HCT116 (cell line): ENCODE results near the gene CIB4. TPM values are rescaled to one million over a fixed set of nuclear protein-coding genes. Genes with fewer than 3 reads are reported as not detected.

Experiments used
- ATAC-seq: fragments of 200-7000 bp; cut with Tn5 transposase; 2 replicates; pipeline ENCODE4 v1.9.1; 2020; ENCODE audit warnings: mild to moderate bottlenecking, moderate library complexity
- BruUV-seq: library from RNA; stranded (reverse); fragments of 400-500 nt; replicated peaks from 2 replicates; lab custom pipeline; 2021; lab: Mats Ljungman, UMichigan
- CTCF ChIA-PET: fragments of 300-600 bp; sonication (Branson Sonifier 250); formaldehyde crosslinking; loops from one replicate; lab custom pipeline; 2021; ENCODE audit warnings: antibody characterized with exemption; lab: Charles Lee
- POLR2A ChIA-PET: fragments of 300-600, 350-600 bp; sonication (Branson Sonifier 250); formaldehyde crosslinking; loops from one replicate; lab custom pipeline; 2021; ENCODE audit warnings: antibody characterized with exemption; lab: Charles Lee
- RAD21 ChIA-PET, 2 experiments: fragments of 300-600 bp; sonication (Branson Sonifier 250); formaldehyde crosslinking; loops; one replicate each; lab custom pipeline; 2023; ENCODE audit warnings: low total read pairs in 2 of 2; ENCODE audit not compliant: uncharacterized antibody in 2 of 2, unreplicated experiment in 2 of 2, low non-redundant PET in 1 of 2; lab: Charles Lee
- DNase-seq: peaks from one replicate; pipeline ENCODE4 v3.0.0-alpha.2; 2010; ENCODE audit warnings: low read depth, low spot score
- H2AFZ ChIP-seq: fragments of 200-600 bp; shearing (Covaris generic), sonication (generic); 2 replicates; pipeline ENCODE4 v1.6.1; 2017; ENCODE audit warnings: low read depth, mixed run types, mixed read lengths, antibody characterized with exemption, low read length; ENCODE audit not compliant: poor library complexity, severe bottlenecking
- H3K27ac ChIP-seq: 2 replicates; pipeline ENCODE4 v1.5.1; 2012; ENCODE audit warnings: low read depth, low read length
- H3K27me3 ChIP-seq: fragments of 200-600 bp; sonication (generic); 2 replicates; pipeline ENCODE4 v1.6.1; 2016; ENCODE audit warnings: mixed run types, low read length, mixed read lengths; ENCODE audit not compliant: insufficient read depth
- H3K36me3 ChIP-seq, 2 experiments: fragments of 200-500 bp in 1 of 2; fragments of 200-600 bp in 1 of 2; sonication (Bioruptor generic) in 1 of 2; sonication (generic) in 1 of 2; 2 replicates each; pipeline versions ENCODE4 v1.5.1 to v1.6.1; 2014 to 2016; ENCODE audit warnings: low read length in 2 of 2, inconsistent platforms in 1 of 2, mixed read lengths in 1 of 2, mixed run types in 1 of 2; ENCODE audit not compliant: insufficient read depth in 2 of 2, control insufficient read depth in 1 of 2
- H3K4me1 ChIP-seq, 2 experiments: fragments of 200-600 bp in 1 of 2; sonication (generic) in 1 of 2; 2 replicates each; pipeline versions ENCODE4 v1.5.1 to v1.6.1; 2012 to 2017; ENCODE audit warnings: low read length in 2 of 2, inconsistent platforms in 1 of 2, mild to moderate bottlenecking in 1 of 2, mixed read lengths in 1 of 2, mixed run types in 1 of 2, moderate library complexity in 1 of 2; ENCODE audit not compliant: insufficient read depth in 2 of 2, control insufficient read depth in 1 of 2
- H3K4me2 ChIP-seq: fragments of 200-600 bp; sonication (generic); 2 replicates; pipeline ENCODE4 v1.6.1; 2017; ENCODE audit warnings: mixed run types, low read length, mixed read lengths
- H3K4me3 ChIP-seq, 2 experiments: fragments of 200-600 bp in 1 of 2; sonication (generic) in 1 of 2; replicated peaks in 1 of 2; 2 replicates each; pipeline ENCODE4 v1.5.1; 2011 to 2016; ENCODE audit warnings: low read length in 2 of 2, control low read depth in 1 of 2, low read depth in 1 of 2, mild to moderate bottlenecking in 1 of 2, mixed read lengths in 1 of 2, mixed run types in 1 of 2
- H3K79me2 ChIP-seq: fragments of 200-600 bp; sonication (generic); 2 replicates; pipeline ENCODE4 v1.6.1; 2017; ENCODE audit warnings: mild to moderate bottlenecking, mixed run types, low read length, moderate library complexity, mixed read lengths; ENCODE audit not compliant: insufficient read depth
- H3K9ac ChIP-seq: fragments of 200-600 bp; sonication (generic); 2 replicates; pipeline ENCODE4 v1.6.1; 2016; ENCODE audit warnings: low read length, mixed read lengths
- H3K9me2 ChIP-seq: fragments of 200-600 bp; sonication (generic), shearing (Covaris generic); 2 replicates; pipeline ENCODE4 v1.6.1; 2017; ENCODE audit warnings: mixed run types, mild to moderate bottlenecking, moderate library complexity; ENCODE audit not compliant: insufficient read depth
- H3K9me3 ChIP-seq, 2 experiments: fragments of 200-500 bp in 1 of 2; fragments of 200-600 bp in 1 of 2; sonication (Bioruptor generic) in 1 of 2; sonication (generic) in 1 of 2; 2 replicates each; pipeline ENCODE4 v1.6.1; 2014 to 2017; ENCODE audit warnings: low read length in 2 of 2, mixed read lengths in 2 of 2, inconsistent platforms in 1 of 2, low read depth in 1 of 2, mild to moderate bottlenecking in 1 of 2, mixed run types in 1 of 2, moderate library complexity in 1 of 2; ENCODE audit not compliant: control insufficient read depth in 1 of 2, insufficient read depth in 1 of 2
- H4K20me1 ChIP-seq: fragments of 200-600 bp; sonication (generic), shearing (Covaris generic); 2 replicates; pipeline ENCODE4 v1.6.1; 2017; ENCODE audit warnings: mixed run types, mild to moderate bottlenecking, moderate library complexity; ENCODE audit not compliant: insufficient read depth
- ATF3 ChIP-seq: IDR thresholded peaks from 2 replicates; pipeline ENCODE4 v1.6.1; 2012
- CBX3 ChIP-seq: IDR thresholded peaks from 2 replicates; pipeline ENCODE4 v1.6.1; 2012; ENCODE audit warnings: low read depth
- CEBPB ChIP-seq: IDR thresholded peaks from 2 replicates; pipeline ENCODE4 v1.6.1; 2012; ENCODE audit warnings: low read depth
- CTCF ChIP-seq, 3 experiments: fragments of 200-600 bp in 1 of 3; sonication (generic) in 1 of 3; IDR thresholded peaks in 2 of 3; conservative IDR thresholded peaks in 1 of 3; 2 replicates each; pipeline ENCODE4 v1.5.1; 2012 to 2017; ENCODE audit warnings: low read depth in 2 of 3, low read length in 2 of 3, antibody characterized with exemption in 1 of 3, borderline replicate concordance in 1 of 3, control low read depth in 1 of 3, mild to moderate bottlenecking in 1 of 3, mixed read lengths in 1 of 3, mixed run types in 1 of 3, moderate library complexity in 1 of 3; ENCODE audit not compliant: insufficient read depth in 1 of 3
- EGR1 ChIP-seq: IDR thresholded peaks from 2 replicates; pipeline ENCODE4 v1.6.1; 2012; ENCODE audit warnings: low read depth
- ELF1 ChIP-seq: IDR thresholded peaks from 2 replicates; pipeline ENCODE4 v1.6.1; 2012; ENCODE audit warnings: low read depth, borderline replicate concordance
- EZH2phosphoT487 ChIP-seq: fragments of 200-600 bp; IDR thresholded peaks from 2 replicates; pipeline ENCODE4 v1.6.1; 2018; ENCODE audit warnings: antibody characterized with exemption, borderline replicate concordance
- JUND ChIP-seq: IDR thresholded peaks from 2 replicates; pipeline ENCODE4 v1.6.1; 2012
- MAX ChIP-seq: IDR thresholded peaks from 2 replicates; pipeline ENCODE4 v1.6.1; 2012
- POLR2AphosphoS5 ChIP-seq: IDR thresholded peaks from 2 replicates; pipeline ENCODE4 v1.6.1; 2011; ENCODE audit warnings: mild to moderate bottlenecking, low read depth, low read length, moderate library complexity
- RAD21 ChIP-seq: IDR thresholded peaks from 2 replicates; pipeline ENCODE4 v1.6.1; 2012; ENCODE audit warnings: low read depth, mild to moderate bottlenecking
- REST ChIP-seq: IDR thresholded peaks from 2 replicates; pipeline ENCODE4 v1.6.1; 2012; ENCODE audit warnings: low read depth
- SIN3A ChIP-seq: IDR thresholded peaks from 2 replicates; pipeline ENCODE4 v1.6.1; 2012; ENCODE audit warnings: low read depth
- SP1 ChIP-seq: IDR thresholded peaks from 2 replicates; pipeline ENCODE4 v1.6.1; 2012; ENCODE audit warnings: low read depth
- TCF7L2 ChIP-seq: IDR thresholded peaks from 2 replicates; pipeline ENCODE4 v1.7.0; 2011; ENCODE audit warnings: borderline replicate concordance, inconsistent platforms; ENCODE audit not compliant: insufficient read depth, insufficient read length; ENCODE audit errors: extremely low read depth
- YY1 ChIP-seq: IDR thresholded peaks from 2 replicates; pipeline ENCODE4 v1.6.1; 2011; ENCODE audit warnings: low read length, low read depth, moderate library complexity, mild to moderate bottlenecking; ENCODE audit not compliant: insufficient replicate concordance; ENCODE audit errors: extremely low read depth
- ZBTB33 ChIP-seq: IDR thresholded peaks from 2 replicates; pipeline ENCODE4 v1.6.1; 2011; ENCODE audit warnings: mild to moderate bottlenecking, low read length, moderate library complexity; ENCODE audit not compliant: insufficient replicate concordance; ENCODE audit errors: extremely low read depth
- ZFX ChIP-seq: fragments of 450-650 bp; IDR thresholded peaks from 2 replicates; pipeline ENCODE4 v1.6.1; 2017
- ZNF274 ChIP-seq: fragments of 200-500 bp; sonication (Bioruptor generic); IDR thresholded peaks from 2 replicates; pipeline ENCODE4 v1.6.1; 2014; ENCODE audit warnings: mild to moderate bottlenecking, low read depth, low read length, inconsistent platforms
- intact Hi-C: fragments of 100-400 bp; cut with micrococcal nuclease; formaldehyde crosslinking; loops from 2 replicates; pipeline ENCODE4 v1.10.0; 2022
- total RNA-seq: library from RNA; stranded (reverse); gene quantifications from one replicate; pipeline ENCODE4 v1.2.1, GENCODE V29; 2021; ENCODE audit not compliant: unreplicated experiment

The CIB4 gene
- total RNA-seq, 1 experiment from 2014 or later = not detected

GRCh38 chr2:26574066-26574899 lies 66.9 kb downstream of the CIB4 start:
- Histone ChIP-seq H2AFZ (no peak overlapping the region), H3K4me1 (peaks cover 0 to 11% of the 10 kb centered on the region in 2 experiments; a peak in 1 of 4 replicates), H3K4me2 (no peak overlapping the region), H4K20me1 (no peaks in the 10 kb centered on the region), H3K27me3 (no peaks in the 10 kb centered on the region), H3K79me2 (no peaks in the 10 kb centered on the region), H3K4me3 (no peak overlapping the region), H3K9me3 (no peaks in the 10 kb centered on the region), H3K36me3 (no peaks in the 10 kb centered on the region), H3K9ac (no peak overlapping the region), H3K27ac (no peak overlapping the region), H3K9me2 (no peaks in the 10 kb centered on the region)
- intact Hi-C loops = loop anchor here (10.0 kb wide), 2 partner anchors 339 to 619 kb away; no protein-coding TSS in a partner anchor
- DNase-seq (no peak), ATAC-seq (no peak)
- RAD21 ChIA-PET = no interaction called here
- POLR2A ChIA-PET = no interaction called here
- no TSS peak for BruUV-seq
- CTCF ChIA-PET = interaction anchor here (0.7 kb wide), 1 partner anchor 53 kb away, joined by 3 read pairs; no protein-coding TSS in a partner anchor
- TF ChIP-seq ELF1 = no peak
- TF ChIP-seq ZBTB33 = no peak
- no peak for TF ChIP-seq RAD21
- no peak for TF ChIP-seq ZNF274
- no peak for TF ChIP-seq SP1
- no peak for TF ChIP-seq JUND
- no peak for TF ChIP-seq CBX3
- TF ChIP-seq REST = no peak
- no peak for TF ChIP-seq EGR1
- TF ChIP-seq ZFX = no peak
- no peak for TF ChIP-seq TCF7L2
- TF ChIP-seq CTCF (IDR thresholded peaks at IDR 0.05 in 2 of 3, conservative IDR thresholded peaks at IDR 0.05 in 1 of 3; ENCODE audit: borderline replicate concordance in 1 of 3, insufficient read depth in 1 of 3, low read depth in 2 of 3, low read length in 2 of 3) = no peak
- TF ChIP-seq YY1 = no peak
- no peak for TF ChIP-seq EZH2phosphoT487
- TF ChIP-seq POLR2AphosphoS5 = no peak
- TF ChIP-seq SIN3A = no peak
- no peak for TF ChIP-seq CEBPB
- no peak for TF ChIP-seq MAX
- no peak for TF ChIP-seq ATF3
